KMS-11 (cell line): ENCODE data around the gene ZNF593OS.

ENCODE experiments used
- H2AFZ ChIP-seq: fragments of 200-600 bp; sonication (generic); 2 replicates; pipeline ENCODE4 v1.6.1; 2016; ENCODE audit warnings: antibody characterized with exemption, mixed run types, low read depth
- H3K27ac ChIP-seq: fragments of 200-600 bp; sonication (generic); 2 replicates; pipeline ENCODE4 v1.6.1; 2016; ENCODE audit warnings: mild to moderate bottlenecking, mixed run types
- H3K27me3 ChIP-seq: fragments of 200-600 bp; sonication (generic); 2 replicates; pipeline ENCODE4 v1.6.1; 2017; ENCODE audit warnings: mild to moderate bottlenecking, low read depth, mixed run types, moderate library complexity; ENCODE audit not compliant: insufficient read depth
- H3K36me3 ChIP-seq: fragments of 200-600 bp; sonication (generic); 2 replicates; pipeline ENCODE4 v1.6.1; 2017; ENCODE audit warnings: mild to moderate bottlenecking, mixed run types; ENCODE audit not compliant: insufficient read depth
- H3K4me1 ChIP-seq: fragments of 200-600 bp; sonication (generic); 2 replicates; pipeline ENCODE4 v1.6.1; 2016; ENCODE audit warnings: mild to moderate bottlenecking, low read depth, mixed run types; ENCODE audit not compliant: poor library complexity, severe bottlenecking
- H3K4me2 ChIP-seq: fragments of 200-600 bp; sonication (generic); 2 replicates; pipeline ENCODE4 v1.7.0; 2016; ENCODE audit warnings: mild to moderate bottlenecking, mixed run types
- H3K4me3 ChIP-seq: fragments of 200-600 bp; sonication (generic); IDR thresholded peaks from 2 replicates; pipeline ENCODE4 v1.6.1; 2017; ENCODE audit warnings: low read depth, low read length, mixed read lengths; ENCODE audit not compliant: insufficient read depth
- H3K79me2 ChIP-seq: fragments of 200-600 bp; sonication (generic); 2 replicates; pipeline ENCODE4 v1.6.1; 2016; ENCODE audit warnings: low read depth, mixed run types; ENCODE audit not compliant: insufficient read depth
- H3K9ac ChIP-seq: fragments of 200-600 bp; sonication (generic); 2 replicates; pipeline ENCODE4 v1.6.1; 2016; ENCODE audit warnings: mild to moderate bottlenecking, mixed run types
- H4K20me1 ChIP-seq: fragments of 200-600 bp; sonication (generic); 2 replicates; pipeline ENCODE4 v1.6.1; 2016; ENCODE audit warnings: mild to moderate bottlenecking, mixed run types; ENCODE audit not compliant: insufficient read depth
- CTCF ChIP-seq: fragments of 200-600 bp; sonication (generic); conservative IDR thresholded peaks from 2 replicates; pipeline ENCODE4 v1.6.1; 2017; ENCODE audit warnings: low read depth, mild to moderate bottlenecking, antibody characterized with exemption, low read length, moderate library complexity, mixed read lengths

ZNF593OS gene

GRCh38 chr1:26164036-26164860 is 7.4 kb downstream of the ZNF593OS start:
- no peaks in the 10 kb centered on the region for H4K20me1 ChIP-seq
- peaks cover 56% of the 10 kb centered on the region for H3K27me3 ChIP-seq
- no peak overlapping the region for H3K27ac ChIP-seq
- TF ChIP-seq CTCF: peak; percentile 38; the same call in 1 of the 2 replicates
- peaks cover 25% of the 10 kb centered on the region for H3K4me1 ChIP-seq
- H3K79me2 ChIP-seq: no peaks in the 10 kb centered on the region
- H3K4me2 ChIP-seq: no peak overlapping the region; the same call in 1 of the 2 replicates
- H3K36me3 ChIP-seq: no peaks in the 10 kb centered on the region
- H3K4me3 ChIP-seq: no peak overlapping the region
- H3K9ac ChIP-seq: no peak overlapping the region
- H2AFZ ChIP-seq: 0 out of 2 replicates have a peak overlapping the region, but pooled peaks have one; percentile 18

DNA sequence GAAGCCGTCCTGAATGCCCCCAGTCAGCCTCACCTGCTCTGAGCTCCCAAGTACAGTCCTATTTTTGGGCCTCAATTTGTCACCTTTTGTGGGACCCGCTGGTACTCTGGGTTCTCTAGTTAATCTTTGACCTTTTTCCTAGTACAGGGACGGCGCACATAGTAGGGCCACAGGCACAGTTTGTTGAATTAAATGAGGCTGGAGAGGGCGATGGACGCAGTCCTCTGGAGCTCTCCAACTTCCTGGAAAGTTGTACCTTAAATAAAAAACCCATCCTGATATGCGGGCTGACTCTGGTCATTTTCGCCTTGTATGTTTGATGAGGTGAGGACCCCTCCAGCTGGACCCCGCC is 8.0 kb downstream of the ZNF593OS start:
- Histone ChIP-seq H3K79me2 (no peaks in the 10 kb centered on the region), H3K4me3 (no peak overlapping the region), H3K36me3 (no peaks in the 10 kb centered on the region), H3K27me3 (peaks cover 50% of the 10 kb centered on the region), H3K4me1 (peaks cover 25% of the 10 kb centered on the region), H3K4me2 (no peak overlapping the region; the same call in 1 of the 2 replicates), H3K27ac (no peak overlapping the region), H3K9ac (no peak overlapping the region), H4K20me1 (no peaks in the 10 kb centered on the region), H2AFZ (no peak overlapping the region)
- no peak for TF ChIP-seq CTCF

GRCh38 chr1:26162220-26162709 is 9.4 kb downstream of the ZNF593OS start:
- Histone ChIP-seq H3K9ac (no peak overlapping the region), H3K27me3 (peaks cover 50% of the 10 kb centered on the region), H3K4me2 (no peak overlapping the region)

DNA sequence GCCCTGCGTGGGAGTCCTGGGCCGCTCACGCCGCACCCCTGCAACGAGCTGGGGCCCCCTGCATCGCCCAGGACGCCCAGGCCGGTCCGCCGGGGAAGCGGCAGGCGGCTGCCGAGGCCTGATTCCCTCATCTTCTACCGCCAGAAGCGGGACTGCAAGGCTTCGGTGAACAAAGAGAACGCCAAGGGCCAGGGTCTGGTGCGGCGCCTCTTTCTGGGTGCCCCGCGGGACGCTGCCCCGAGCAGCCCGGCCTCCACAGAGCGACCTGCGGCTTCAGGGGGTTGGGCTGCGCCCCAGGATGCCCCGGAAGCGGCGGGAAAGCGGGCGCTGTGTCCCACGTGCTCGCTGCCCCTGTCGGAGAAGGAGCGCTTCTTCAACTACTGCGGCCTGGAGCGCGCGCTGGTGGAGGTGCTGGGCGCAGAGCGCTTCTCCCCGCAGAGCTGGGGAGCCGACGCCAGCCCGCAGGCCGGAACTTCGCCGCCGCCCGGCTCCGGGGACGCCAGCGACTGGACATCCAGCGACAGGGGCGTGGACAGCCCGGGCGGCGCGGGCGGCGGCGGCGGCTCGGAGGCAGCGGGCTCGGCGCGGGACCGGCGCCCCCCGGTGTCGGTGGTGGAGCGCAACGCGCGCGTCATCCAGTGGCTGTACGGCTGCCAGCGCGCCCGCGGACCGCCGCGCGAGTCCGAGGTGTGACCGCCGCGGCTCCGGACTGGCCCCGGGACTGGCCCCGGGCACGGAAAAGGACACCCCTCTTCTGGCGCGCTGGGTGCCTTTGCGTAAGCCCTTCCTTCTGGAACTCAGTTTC is 10.0 kb downstream of the ZNF593OS start:
- no peak overlapping the region for H3K27ac ChIP-seq
- no peak overlapping the region for H3K4me3 ChIP-seq
- peaks cover 17% of the 10 kb centered on the region for H3K4me1 ChIP-seq
- H3K27me3 ChIP-seq: peaks cover 48% of the 10 kb centered on the region
- no peak overlapping the region for H2AFZ ChIP-seq
- no peaks in the 10 kb centered on the region for H3K36me3 ChIP-seq
- no peak overlapping the region for H3K4me2 ChIP-seq
- no peaks in the 10 kb centered on the region for H3K79me2 ChIP-seq
- no peak for TF ChIP-seq CTCF
- no peak overlapping the region for H3K9ac ChIP-seq
- H4K20me1 ChIP-seq: no peaks in the 10 kb centered on the region

More at GRCh38 chr1:26162220-26162709, 9.4 kb downstream of the ZNF593OS start:
- Histone ChIP-seq H3K36me3 (no peaks in the 10 kb centered on the region), H3K4me3 (no peak overlapping the region), H3K79me2 (no peaks in the 10 kb centered on the region), H2AFZ (no peak overlapping the region), H4K20me1 (no peaks in the 10 kb centered on the region), H3K27ac (no peak overlapping the region), H3K4me1 (peaks cover 23% of the 10 kb centered on the region)
- TF ChIP-seq CTCF: no peak
